IPS-NIHi7 (cell line): Measurements from ENCODE around the gene RSPRY1.

ENCODE experiments used
- DNase-seq: peaks from one replicate; pipeline ENCODE4 v3.0.0; 2012; ENCODE audit warnings: mixed read lengths; ENCODE audit errors: extremely low spot score

The RSPRY1 gene

DNA sequence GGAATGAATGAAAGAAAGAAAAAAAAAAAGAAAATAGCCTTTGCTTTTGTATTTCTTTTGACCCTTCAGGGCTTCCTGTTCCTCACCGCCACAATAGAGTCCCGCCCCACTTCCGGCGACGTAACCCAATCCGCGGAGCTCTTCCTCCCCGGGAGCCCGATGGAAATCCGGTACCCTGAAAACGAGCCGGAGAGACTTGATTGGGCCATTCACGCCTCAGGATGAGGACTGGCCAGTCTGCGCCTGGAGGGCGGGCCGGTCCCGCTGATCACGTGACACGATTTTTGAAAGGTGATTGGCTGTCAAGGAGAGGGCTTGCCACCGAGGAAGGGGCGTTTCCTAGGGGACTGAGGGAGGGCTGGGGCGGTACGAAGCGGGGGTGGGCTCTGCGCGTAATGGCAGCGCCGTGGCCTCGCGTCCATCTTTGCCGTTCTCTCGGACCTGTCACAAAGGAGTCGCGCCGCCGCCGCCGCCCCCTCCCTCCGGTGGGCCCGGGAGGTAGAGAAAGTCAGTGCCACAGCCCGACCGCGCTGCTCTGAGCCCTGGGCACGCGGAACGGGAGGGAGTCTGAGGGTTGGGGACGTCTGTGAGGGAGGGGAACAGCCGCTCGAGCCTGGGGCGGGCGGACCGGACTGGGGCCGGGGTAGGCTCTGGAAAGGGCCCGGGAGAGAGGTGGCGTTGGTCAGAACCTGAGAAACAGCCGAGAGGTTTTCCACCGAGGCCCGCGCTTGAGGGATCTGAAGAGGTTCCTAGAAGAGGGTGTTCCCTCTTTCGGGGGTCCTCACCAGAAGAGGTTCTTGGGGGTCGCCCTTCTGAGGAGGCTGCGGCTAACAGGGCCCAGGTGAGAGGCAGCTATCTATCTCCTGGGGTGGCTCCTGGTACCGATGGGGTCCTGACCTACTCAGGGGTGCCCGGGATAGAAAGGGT is at the start of gene RSPRY1, which contains the start of gene PSME3IP1:
TSS of gene RSPRY1 (plus strand) at position 385 of the 927 bp plus-strand sequence. CDS start 18,330 bp downstream, outside the sequence.
TSS of gene PSME3IP1 (minus strand) at position 95 of the 927 bp plus-strand sequence. CDS start 12,185 bp downstream, outside the sequence.
- peak; percentile 100 for DNase-seq

DNA sequence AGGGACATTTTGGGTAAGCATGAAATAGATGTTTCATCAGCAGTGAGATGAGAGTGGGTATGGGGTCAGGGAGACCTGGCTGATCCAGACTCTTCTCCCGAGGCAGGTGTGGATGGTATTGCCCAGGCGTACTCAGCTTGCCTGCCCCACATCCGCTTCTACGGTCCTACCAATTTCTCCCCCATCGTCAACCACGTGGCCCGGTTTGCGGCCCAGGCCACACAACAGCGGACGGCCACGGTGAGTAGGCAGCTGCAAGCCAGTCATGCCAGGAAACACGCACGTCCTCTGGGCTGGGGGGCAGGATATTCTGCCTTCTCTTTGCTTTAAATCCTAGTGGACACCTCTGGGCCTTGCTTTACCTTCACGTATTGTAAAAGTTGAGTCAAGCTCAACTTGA is 49.1 kb upstream of the RSPRY1 start:
- DNase-seq = no peak

DNA sequence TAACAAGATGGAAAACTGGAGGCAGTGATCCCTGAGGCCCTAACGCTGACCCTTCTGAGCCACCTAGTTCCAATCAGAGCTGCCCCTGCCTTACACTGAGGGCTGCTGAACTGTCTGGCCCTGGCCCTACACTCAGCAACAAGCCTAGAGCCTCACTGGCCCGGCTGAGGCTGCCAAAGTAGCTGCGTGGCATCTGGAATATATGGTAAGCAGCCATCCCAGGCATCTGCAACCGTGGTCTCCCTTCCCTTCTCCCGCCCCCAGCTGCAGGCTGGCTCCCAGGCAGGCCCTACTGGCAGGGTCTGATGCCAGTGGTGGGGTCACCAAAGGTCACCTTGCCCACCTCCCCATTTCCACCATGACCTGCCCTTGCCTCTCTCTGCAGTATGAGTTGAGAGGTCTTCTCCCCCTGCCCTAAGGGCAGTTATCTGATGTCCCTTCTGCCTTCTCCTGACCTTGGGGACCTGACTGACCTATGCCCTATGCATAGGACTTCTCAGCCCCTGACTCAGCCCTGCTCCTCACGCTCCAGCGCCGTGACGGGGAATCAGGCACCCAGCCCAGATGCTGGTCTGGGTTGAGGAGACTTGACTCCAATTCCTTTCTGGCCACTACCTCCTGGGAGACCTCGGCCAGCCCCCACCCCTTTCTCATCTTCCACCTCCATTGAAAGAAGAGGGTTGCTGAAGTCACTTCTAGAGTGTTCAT is 48.4 kb upstream of the RSPRY1 start:
- DNase-seq = no peak

GRCh38 chr16:57138281-57138935 is 47.7 kb upstream of the RSPRY1 start:
- DNase-seq = no peak

DNA sequence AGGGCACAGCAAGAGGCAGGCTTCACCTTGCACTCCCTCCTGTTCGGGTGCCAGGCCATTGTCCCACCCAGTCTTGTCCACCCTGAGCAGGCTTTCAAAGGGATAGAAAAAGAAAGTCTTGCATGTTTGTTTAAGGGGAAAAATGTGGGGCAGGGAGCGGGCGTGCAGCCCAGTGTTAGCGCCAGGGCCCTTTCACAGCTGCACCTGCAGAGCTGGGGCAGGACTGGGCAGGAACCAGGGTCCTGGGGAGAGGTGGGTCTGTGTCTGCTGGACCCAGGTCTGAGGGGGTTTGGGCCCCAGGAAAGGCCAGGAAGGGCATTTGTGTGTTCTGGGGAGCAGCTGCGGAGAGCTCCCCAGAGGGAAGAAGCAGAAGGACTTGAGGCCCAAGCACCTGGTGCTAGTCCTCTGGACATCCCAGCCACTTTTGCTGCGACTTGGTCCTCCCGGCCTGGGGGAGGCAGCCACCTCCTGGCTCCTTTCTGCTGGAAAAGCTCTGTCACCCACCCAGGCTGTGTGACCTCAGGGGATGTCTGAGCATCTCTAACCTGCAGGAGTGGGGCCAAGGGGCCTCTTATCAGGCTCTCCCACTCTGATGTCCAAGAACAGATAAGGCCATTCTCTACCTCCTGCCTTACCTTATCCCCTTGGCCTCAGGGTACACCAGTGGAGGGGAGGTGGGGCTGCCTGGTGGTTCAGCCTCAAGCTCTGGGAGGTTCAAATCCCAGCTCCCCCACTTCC is 45.0 kb upstream of the RSPRY1 start:
- no peak for DNase-seq

GRCh38 chr16:57141822-57142631 is 44.1 kb upstream of the RSPRY1 start:
- no peak for DNase-seq

GRCh38 chr16:57143149-57143921 is 42.8 kb upstream of the RSPRY1 start:
- no peak for DNase-seq

DNA sequence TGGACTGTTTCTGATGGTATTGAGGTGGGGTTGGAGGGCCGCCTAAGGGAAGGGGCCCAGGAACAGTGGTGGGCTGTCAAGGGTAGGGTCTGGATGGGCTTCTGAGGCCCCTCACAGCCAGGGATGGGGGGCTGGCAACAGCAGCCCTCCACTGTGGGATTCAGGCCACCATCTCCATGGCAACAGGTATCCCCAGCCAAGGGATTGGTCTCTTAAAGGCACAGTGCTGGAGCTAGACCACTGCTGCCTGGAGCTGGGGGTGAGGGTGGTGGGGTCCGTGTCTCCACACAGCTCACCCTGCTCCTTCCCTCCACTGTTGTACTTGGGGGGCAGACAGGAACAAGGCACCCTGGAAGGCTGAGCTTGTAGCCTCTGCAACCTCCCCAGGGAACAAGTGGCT is 42.1 kb upstream of the RSPRY1 start:
- no peak for DNase-seq

DNA sequence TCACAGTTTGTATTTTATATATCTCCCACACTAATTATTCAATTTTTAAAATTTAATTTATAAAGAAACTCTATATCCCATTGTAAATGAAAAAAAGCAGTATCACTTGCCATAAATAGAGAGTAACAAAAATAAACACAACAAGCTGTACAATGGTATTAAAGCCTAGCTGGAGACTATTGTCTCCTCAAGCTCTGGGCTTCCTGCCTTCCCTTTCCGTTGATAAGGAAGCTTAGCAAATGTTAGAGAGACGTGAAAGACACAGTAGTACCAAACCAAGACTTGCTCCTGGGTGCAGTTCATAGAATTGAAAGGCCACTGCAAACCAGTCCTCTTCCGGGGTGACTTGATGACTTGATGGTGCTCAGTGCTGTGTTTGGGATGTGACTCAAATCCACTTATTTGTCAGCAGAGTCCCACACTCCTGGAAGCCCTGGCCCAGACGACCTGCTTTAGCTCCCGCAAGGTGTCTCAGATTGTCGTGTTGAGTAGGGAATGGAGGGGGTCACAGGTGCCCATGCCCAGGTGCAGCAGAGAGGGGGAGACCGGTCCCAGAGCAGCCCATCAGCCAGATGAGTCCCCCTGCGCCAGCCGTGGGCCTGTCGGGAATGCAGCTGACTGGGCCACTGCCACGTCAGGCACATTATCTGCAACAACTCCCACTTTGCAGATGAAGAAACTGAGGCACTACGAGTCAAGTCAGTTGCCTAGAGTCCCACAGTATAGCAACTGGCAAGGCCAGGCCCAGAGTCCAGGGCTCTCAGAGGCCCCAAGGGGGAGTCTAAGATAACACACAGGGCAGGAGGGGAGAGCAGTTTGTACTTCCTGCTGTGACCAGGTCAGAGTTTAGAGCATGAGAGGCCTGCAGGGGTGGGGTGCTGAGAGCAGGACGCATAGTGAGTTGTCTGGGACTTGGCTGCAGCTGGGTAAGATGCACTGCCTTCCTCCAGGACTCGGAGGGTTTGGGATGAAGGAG is 40.8 kb upstream of the RSPRY1 start:
- DNase-seq = no peak

GRCh38 chr16:57146040-57146647 is 40.0 kb upstream of the RSPRY1 start:
- DNase-seq = no peak

DNA sequence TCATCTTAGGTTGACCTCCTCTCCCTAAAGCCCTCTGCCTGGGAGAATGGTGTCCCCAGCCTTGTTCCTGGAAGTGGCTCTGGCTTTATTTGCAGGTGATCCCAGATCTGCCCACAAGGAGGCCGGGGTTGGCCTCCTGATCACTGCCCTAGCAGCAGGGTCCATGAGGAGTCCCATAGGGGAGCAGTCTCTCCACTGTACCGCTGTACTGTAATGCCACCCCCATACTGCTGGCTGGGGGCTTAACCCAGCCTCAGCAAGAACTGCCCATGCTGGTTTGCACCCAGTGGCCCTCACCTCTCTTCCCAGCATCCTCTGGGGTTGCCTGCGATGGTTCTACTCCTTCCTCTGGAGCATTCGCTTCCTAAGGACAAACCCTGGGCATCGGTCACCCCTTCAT is 39.4 kb upstream of the RSPRY1 start:
- peak; percentile 77 for DNase-seq

DNA sequence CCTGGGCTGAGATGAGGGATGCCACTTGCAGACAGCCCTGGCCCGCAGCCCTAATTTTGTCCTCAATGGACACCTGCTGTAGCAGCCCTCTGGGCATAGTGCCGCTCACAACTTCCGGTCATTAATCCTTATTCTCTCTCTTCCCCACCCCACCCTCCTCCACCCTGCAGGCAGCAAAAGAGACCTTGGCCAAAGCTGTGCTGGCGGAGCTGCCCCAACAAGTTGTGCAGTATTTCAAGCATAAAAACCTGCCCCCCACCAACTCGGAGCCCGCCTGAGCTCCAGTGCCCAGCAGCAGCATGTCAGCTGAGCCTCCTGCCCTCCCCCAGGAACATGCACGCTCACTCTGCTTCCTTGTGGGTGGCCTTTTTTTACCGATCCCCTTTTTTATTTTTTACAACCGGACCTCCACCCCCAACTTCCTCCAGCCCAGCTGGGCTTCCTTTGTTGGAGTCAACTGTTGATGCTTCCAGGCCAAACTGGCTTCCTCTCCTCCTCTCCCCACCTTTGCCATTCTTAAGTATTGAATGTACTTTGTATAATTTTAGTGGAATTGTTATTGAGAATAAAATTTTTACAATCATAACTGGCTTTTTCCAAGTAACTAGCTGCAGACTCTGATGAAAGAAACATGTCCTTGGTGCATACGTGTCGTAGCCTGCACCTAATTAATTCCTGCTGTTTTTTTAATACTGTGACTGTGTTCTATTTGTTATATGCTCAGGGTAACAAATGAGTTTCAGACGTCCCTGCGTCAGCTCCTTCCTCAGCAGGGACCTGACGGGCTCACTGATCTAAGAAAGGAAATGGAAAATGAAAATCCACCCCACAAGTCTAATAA is 38.5 kb upstream of the RSPRY1 start:
- peak; percentile 46 for DNase-seq

DNA sequence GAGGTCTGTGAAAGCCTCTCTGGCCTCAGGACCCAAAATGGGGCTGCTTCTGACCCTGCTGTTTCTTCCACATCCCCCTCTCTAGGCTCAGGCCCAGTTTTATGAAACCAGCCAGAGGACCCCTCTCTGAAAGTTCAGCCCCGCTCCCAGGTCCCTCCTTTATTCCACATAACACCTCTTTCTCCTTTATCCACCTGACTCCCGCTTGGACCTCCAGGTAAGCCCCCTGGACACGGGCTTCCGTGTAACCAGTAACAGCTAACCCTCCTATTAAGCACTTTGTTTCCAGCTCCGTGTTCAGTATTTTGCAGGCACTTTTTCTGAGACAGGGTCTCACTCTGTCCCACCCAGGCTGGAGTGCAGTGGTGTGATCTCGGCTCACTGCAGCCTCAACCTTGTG is 37.6 kb upstream of the RSPRY1 start:
- no peak for DNase-seq

DNA sequence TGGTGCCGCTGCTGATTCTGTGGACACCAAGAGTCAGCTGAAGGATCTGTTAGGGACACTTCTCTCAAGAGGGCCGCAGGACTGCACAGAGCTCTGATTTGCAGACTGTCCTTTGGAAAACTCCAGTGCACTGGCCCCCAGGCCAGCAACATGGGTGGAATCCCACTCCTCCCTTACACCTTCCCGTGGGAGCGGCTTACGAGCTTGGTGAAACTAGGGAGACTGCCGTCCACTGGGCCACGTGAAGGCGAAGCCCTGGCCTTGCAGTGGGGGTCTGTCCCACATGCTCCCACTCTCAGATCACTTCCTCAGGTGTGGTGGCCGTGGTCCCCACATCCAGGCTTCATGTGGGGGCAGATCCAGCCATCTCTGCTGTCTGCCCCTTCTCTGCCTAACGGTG is 36.7 kb upstream of the RSPRY1 start:
- no peak for DNase-seq

- DNase-seq = no peak
These were observed 35.3 kb upstream of the RSPRY1 start for GRCh38 chr16:57150682-57151330.

- peak; percentile 52 for DNase-seq
These were observed 34.8 kb upstream of the RSPRY1 start for GRCh38 chr16:57151369-57151768.
